ENCODE measurements around the gene RPL41. TPM values are rescaled to one million over a fixed set of nuclear protein-coding genes. Genes with fewer than 3 reads are reported as not detected.
A peak's percentile ranks its signal among the peaks of the same experiment; 100 is the strongest.

Gene RPL41
- total and polyA plus RNA-seq, 9 of the 15 experiments (the other 6 are each of a cell fraction or from before 2014, with no cell fraction given) = 3,403 to 11,276 (median 5,604) TPM

- TF ChIP-seq FOSL1 (tag; conservative IDR thresholded peaks at IDR 0.05) = peak; percentile 86
- TF ChIP-seq ZNF584 (CRISPR knock-in tag; IDR thresholded peaks at IDR 0.05; ENCODE audit: low read depth) = no peak
- TF ChIP-seq U2AF2 (optimal IDR thresholded peaks at IDR 0.05; ENCODE audit: low read depth, low read length) = no peak
- TF ChIP-seq SIX5 (IDR thresholded peaks at IDR 0.05; ENCODE audit: borderline replicate concordance in 1 of 2, insufficient read depth in 1 of 2, low read depth in 1 of 2, low read length in 2 of 2) = no peak
- peak; percentile 82 for TF ChIP-seq ELF2 (CRISPR knock-in tag; IDR thresholded peaks at IDR 0.05)
- no peak; the same call in 1 of the 2 replicates for TF ChIP-seq ZBED1 (IDR thresholded peaks at IDR 0.05)
- peak; percentile 82 for TF ChIP-seq CREB1 (IDR thresholded peaks at IDR 0.05)
- peak; percentile 88 for TF ChIP-seq CREB1 (CRISPR knock-in tag; IDR thresholded peaks at IDR 0.05)
- no peak for TF ChIP-seq TAL1 (IDR thresholded peaks at IDR 0.05)
- TF ChIP-seq MECOM (CRISPR knock-in tag; IDR thresholded peaks at IDR 0.05) = no peak; the same call in 1 of the 2 replicates
- no peak for TF ChIP-seq BCLAF1 (IDR thresholded peaks at IDR 0.05; ENCODE audit: borderline replicate concordance in 1 of 2, control insufficient read depth in 1 of 2, low read depth in 2 of 2, low read length in 1 of 2)
- TF ChIP-seq NR0B1 (IDR thresholded peaks at IDR 0.05; ENCODE audit: partially characterized antibody) = no peak
- peak; percentile 48; the same call in 1 of the 2 replicates for TF ChIP-seq ZNF197 (CRISPR knock-in tag; IDR thresholded peaks at IDR 0.05; ENCODE audit: low read depth)
- TF ChIP-seq, protein P1, sequence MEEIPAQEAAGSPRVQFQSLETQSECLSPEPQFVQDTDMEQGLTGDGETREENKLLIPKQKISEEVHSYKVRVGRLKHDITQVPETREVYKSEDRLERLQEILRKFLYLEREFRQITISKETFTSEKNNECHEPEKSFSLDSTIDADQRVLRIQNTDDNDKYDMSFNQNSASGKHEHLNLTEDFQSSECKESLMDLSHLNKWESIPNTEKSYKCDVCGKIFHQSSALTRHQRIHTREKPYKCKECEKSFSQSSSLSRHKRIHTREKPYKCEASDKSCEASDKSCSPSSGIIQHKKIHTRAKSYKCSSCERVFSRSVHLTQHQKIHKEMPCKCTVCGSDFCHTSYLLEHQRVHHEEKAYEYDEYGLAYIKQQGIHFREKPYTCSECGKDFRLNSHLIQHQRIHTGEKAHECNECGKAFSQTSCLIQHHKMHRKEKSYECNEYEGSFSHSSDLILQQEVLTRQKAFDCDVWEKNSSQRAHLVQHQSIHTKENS (CRISPR knock-in tag; IDR thresholded peaks at IDR 0.05) = peak; percentile 86
- TF ChIP-seq ZFPM2 (CRISPR knock-in tag; IDR thresholded peaks at IDR 0.05) = peak; percentile 88; the same call in 1 of the 2 replicates
- TF ChIP-seq CHD2 (IDR thresholded peaks at IDR 0.05; ENCODE audit: low read depth, low read length) = no peak
- TF ChIP-seq, protein P2, sequence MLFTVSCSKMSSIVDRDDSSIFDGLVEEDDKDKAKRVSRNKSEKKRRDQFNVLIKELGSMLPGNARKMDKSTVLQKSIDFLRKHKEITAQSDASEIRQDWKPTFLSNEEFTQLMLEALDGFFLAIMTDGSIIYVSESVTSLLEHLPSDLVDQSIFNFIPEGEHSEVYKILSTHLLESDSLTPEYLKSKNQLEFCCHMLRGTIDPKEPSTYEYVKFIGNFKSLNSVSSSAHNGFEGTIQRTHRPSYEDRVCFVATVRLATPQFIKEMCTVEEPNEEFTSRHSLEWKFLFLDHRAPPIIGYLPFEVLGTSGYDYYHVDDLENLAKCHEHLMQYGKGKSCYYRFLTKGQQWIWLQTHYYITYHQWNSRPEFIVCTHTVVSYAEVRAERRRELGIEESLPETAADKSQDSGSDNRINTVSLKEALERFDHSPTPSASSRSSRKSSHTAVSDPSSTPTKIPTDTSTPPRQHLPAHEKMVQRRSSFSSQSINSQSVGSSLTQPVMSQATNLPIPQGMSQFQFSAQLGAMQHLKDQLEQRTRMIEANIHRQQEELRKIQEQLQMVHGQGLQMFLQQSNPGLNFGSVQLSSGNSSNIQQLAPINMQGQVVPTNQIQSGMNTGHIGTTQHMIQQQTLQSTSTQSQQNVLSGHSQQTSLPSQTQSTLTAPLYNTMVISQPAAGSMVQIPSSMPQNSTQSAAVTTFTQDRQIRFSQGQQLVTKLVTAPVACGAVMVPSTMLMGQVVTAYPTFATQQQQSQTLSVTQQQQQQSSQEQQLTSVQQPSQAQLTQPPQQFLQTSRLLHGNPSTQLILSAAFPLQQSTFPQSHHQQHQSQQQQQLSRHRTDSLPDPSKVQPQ (CRISPR knock-in tag; IDR thresholded peaks at IDR 0.05; ENCODE audit: borderline replicate concordance) = no peak
- TF ChIP-seq ETV6 (IDR thresholded peaks at IDR 0.05; ENCODE audit: borderline replicate concordance in 1 of 2, low read depth in 2 of 2, low read length in 1 of 2) = no peak
- 0 out of 2 replicates have a peak, but pooled peaks have one; percentile 63 for TF ChIP-seq ETV6 (CRISPR knock-in tag; IDR thresholded peaks at IDR 0.05; ENCODE audit: borderline replicate concordance)
These were observed 41.8 kb downstream of the RPL41 start, which contains the start of gene MYL6 (continued) for GRCh38 chr12:56158029-56158925.

All from K562 (cell line).